K562 (cell line): ENCODE results near the gene BBS1. TPM values are rescaled to one million over a fixed set of nuclear protein-coding genes. Genes with fewer than 3 reads are reported as not detected.
A peak's percentile ranks its signal among the peaks of the same experiment; 100 is the strongest.

Experiments used
- ATAC-seq: fragments of 200-7000 bp; cut with Tn5 transposase; 3 replicates; pipeline ENCODE4 v1.9.1; 2020; ENCODE audit warnings: moderate library complexity
- BruUV-seq: library from RNA; stranded (reverse); fragments of 400-500 nt; replicated peaks from 2 replicates; lab custom pipeline; 2021; lab: Mats Ljungman, UMichigan
- CTCF ChIA-PET: fragments of 300-600 bp; formaldehyde crosslinking; extraction: SDS; loops from one replicate; lab custom pipeline; 2021; ENCODE audit warnings: low intra/inter-chr PET ratio; lab: Yijun Ruan, JAX
- POLR2A ChIA-PET: fragments of 300-600, 350-650 bp; sonication (Branson Sonifier 250); formaldehyde crosslinking; extraction: SDS; loops from one replicate; lab custom pipeline; 2021; ENCODE audit warnings: antibody characterized with exemption, inconsistent platforms; lab: Yijun Ruan, JAX
- DNase-seq, 4 experiments: peaks; one replicate each; pipeline versions ENCODE4 v3.0.0 to v3.0.0-alpha.2; 2011 to 2018; ENCODE audit warnings: low spot score in 3 of 4, mixed read lengths in 3 of 4; ENCODE audit errors: extremely low read depth in 1 of 4
- FAIRE-seq: peaks from 2 replicates; lab custom pipeline; 2011; peaks lifted over from hg19 to GRCh38; lab: Jason Lieb, UNC
- H2AFZ ChIP-seq: 2 replicates; pipeline ENCODE4 v1.6.0; 2011; ENCODE audit warnings: low read depth, low read length, control low read depth, inconsistent platforms
- H3K27ac ChIP-seq: fragments of 200-600 bp; 3 replicates; pipeline ENCODE4 v1.8.0; 2011; ENCODE audit warnings: low read depth, mild to moderate bottlenecking, control low read depth, inconsistent platforms, low read length, moderate library complexity, mixed read lengths; ENCODE audit errors: extremely low read depth
- H3K27me3 ChIP-seq, 2 experiments: fragments of 300-600 bp in 1 of 2; 2 replicates in 1 of 2; 3 replicates in 1 of 2; pipeline versions ENCODE4 v1.6.0 to v1.8.0; 2011; ENCODE audit warnings: inconsistent platforms in 2 of 2, low read length in 2 of 2, mild to moderate bottlenecking in 1 of 2, mixed read lengths in 1 of 2, moderate library complexity in 1 of 2; ENCODE audit not compliant: control insufficient read depth in 2 of 2, insufficient read depth in 2 of 2
- H3K36me3 ChIP-seq: fragments of 300-600 bp; 3 replicates; pipeline ENCODE4 v1.8.0; 2011; ENCODE audit warnings: mild to moderate bottlenecking, low read length, inconsistent platforms; ENCODE audit not compliant: control insufficient read depth, insufficient read depth
- H3K4me1 ChIP-seq, 2 experiments: fragments of 200-600 bp in 1 of 2; replicated peaks in 1 of 2; 2 replicates in 1 of 2; 3 replicates in 1 of 2; pipeline versions ENCODE4 v1.5.1 to v1.8.0; 2011; ENCODE audit warnings: inconsistent platforms in 2 of 2, low read length in 2 of 2, mild to moderate bottlenecking in 1 of 2, mixed read lengths in 1 of 2, moderate library complexity in 1 of 2; ENCODE audit not compliant: control insufficient read depth in 2 of 2, insufficient read depth in 2 of 2
- H3K4me2 ChIP-seq: 2 replicates; pipeline ENCODE4 v1.6.1; 2011; ENCODE audit warnings: low read length, control low read depth, inconsistent platforms, mixed read lengths; ENCODE audit not compliant: insufficient read depth
- H3K4me3 ChIP-seq: fragments of 200-600 bp; sonication (generic), shearing (Covaris generic); 2 replicates; pipeline ENCODE4 v1.5.1; 2016; ENCODE audit warnings: control low read depth, inconsistent platforms
- H3K79me2 ChIP-seq: fragments of 200-600 bp; 3 replicates; pipeline ENCODE4 v1.8.0; 2011; ENCODE audit warnings: low read length, inconsistent platforms; ENCODE audit not compliant: control insufficient read depth, insufficient read depth
- H3K9ac ChIP-seq, 2 experiments: 2 replicates each; pipeline versions ENCODE4 v1.6.0 to v1.6.1; 2011; ENCODE audit warnings: low read depth in 2 of 2, low read length in 2 of 2, control low read depth in 1 of 2, inconsistent platforms in 1 of 2, mild to moderate bottlenecking in 1 of 2, mixed read lengths in 1 of 2; ENCODE audit not compliant: insufficient read depth in 1 of 2
- H3K9me1 ChIP-seq: one replicate; pipeline ENCODE4 v1.6.0; 2011; ENCODE audit warnings: inconsistent platforms, mild to moderate bottlenecking, low read length, moderate library complexity; ENCODE audit not compliant: control insufficient read depth, insufficient read depth
- H3K9me3 ChIP-seq: replicated peaks from 2 replicates; pipeline ENCODE4 v1.5.1; 2011; ENCODE audit warnings: low read depth, low read length, inconsistent platforms; ENCODE audit not compliant: control insufficient read depth, insufficient read depth
- H4K20me1 ChIP-seq: replicated peaks from 2 replicates; pipeline ENCODE4 v1.6.1; 2011; ENCODE audit warnings: low read length, inconsistent platforms, mixed read lengths; ENCODE audit not compliant: control insufficient read depth, insufficient read depth
- E2F3 ChIP-seq: fragments of 250-450 bp; sonication (Bioruptor Pico); IDR thresholded peaks from 2 replicates; pipeline ENCODE4 v1.4.0; 2020; ENCODE audit warnings: mild to moderate bottlenecking
- E2F4 ChIP-seq: sonication (generic); formaldehyde crosslinking; IDR thresholded peaks from 2 replicates; pipeline ENCODE4 v1.8.0; 2022; ENCODE audit warnings: mild to moderate bottlenecking, low read depth, missing genetic modification reagents
- KAT2B ChIP-seq: IDR thresholded peaks from one replicate; pipeline ENCODE4 v1.6.1; 2012; ENCODE audit warnings: low read depth, mild to moderate bottlenecking, control low read depth, inconsistent platforms, low read length, moderate library complexity
- MYBL2 ChIP-seq, 2 experiments: fragments of 450-650 bp in 1 of 2; sonication (generic) in 1 of 2; formaldehyde crosslinking in 1 of 2; IDR thresholded peaks; 2 replicates each; pipeline versions ENCODE4 v1.6.1 to v1.8.1; 2017 to 2022; ENCODE audit warnings: borderline replicate concordance in 1 of 2, inconsistent platforms in 1 of 2, low read depth in 1 of 2, mild to moderate bottlenecking in 1 of 2, missing genetic modification reagents in 1 of 2, moderate library complexity in 1 of 2
- PPARD ChIP-seq: fragments of 250-450 bp; sonication (Bioruptor Pico); IDR thresholded peaks from 2 replicates; pipeline ENCODE4 v1.8.0; 2022; ENCODE audit warnings: inconsistent platforms, mild to moderate bottlenecking, moderate library complexity
- RBM25 ChIP-seq: fragments of 200-400 bp; formaldehyde crosslinking; IDR thresholded peaks from 2 replicates; pipeline ENCODE4 v1.6.1; 2018; ENCODE audit warnings: low read length, low read depth, moderate library complexity; ENCODE audit not compliant: severe bottlenecking
- RBM39 ChIP-seq: fragments of 200-400 bp; formaldehyde crosslinking; optimal IDR thresholded peaks from 2 replicates; pipeline ENCODE3; 2018; ENCODE audit warnings: low read depth, low read length
- SMARCE1 ChIP-seq: fragments of 450-650 bp; IDR thresholded peaks from 2 replicates; pipeline ENCODE4 v1.7.1; 2016; ENCODE audit warnings: mild to moderate bottlenecking
- SNRNP70 ChIP-seq: fragments of 200-400 bp; formaldehyde crosslinking; optimal IDR thresholded peaks from 2 replicates; pipeline ENCODE3; 2017; ENCODE audit warnings: low read depth, low read length
- WHSC1 ChIP-seq: IDR thresholded peaks from one replicate; pipeline ENCODE4 v1.6.1; 2012; ENCODE audit warnings: low read length, control low read depth, inconsistent platforms
- ZC3H11A ChIP-seq: IDR thresholded peaks from 2 replicates; pipeline ENCODE4 v1.6.1; 2012; ENCODE audit warnings: low read depth, low read length, improper control_type of control experiment
- ZNF124 ChIP-seq: sonication (generic); formaldehyde crosslinking; IDR thresholded peaks from 2 replicates; pipeline ENCODE4 v1.8.1; 2022; ENCODE audit warnings: missing genetic modification reagents
- ZNF79 ChIP-seq: fragments of 250-450 bp; sonication (Bioruptor Pico); IDR thresholded peaks from 2 replicates; pipeline ENCODE4 v1.4.0; 2020; ENCODE audit warnings: low read depth, mild to moderate bottlenecking, moderate library complexity
- ZNF830 ChIP-seq: fragments of 250-450 bp; sonication (Bioruptor Pico); IDR thresholded peaks from 2 replicates; pipeline ENCODE4 v1.5.0; 2021; ENCODE audit warnings: mild to moderate bottlenecking
- WGBS: fragments of 100-300 bp; shearing (Covaris generic); methylation state at CpG from one replicate; pipeline ENCODE4 v1.1.6; 2016; ENCODE audit warnings: low coverage, mixed read lengths; ENCODE audit not compliant: insufficient coverage; ENCODE audit errors: missing lambda C conversion rate; 5-methylcytosine and 5-hydroxymethylcytosine counted together
- in situ Hi-C: fragments of 300-500 bp; cut with MboI; formaldehyde crosslinking; loops from 4 replicates; pipeline ENCODE4 v1.15.0; 2018; ENCODE audit warnings: inconsistent platforms, mixed read lengths
- intact Hi-C: fragments of 100-400 bp; cut with micrococcal nuclease; formaldehyde crosslinking; loops from 2 replicates; pipeline ENCODE4 v1.14.2; 2022
- polyA plus RNA-seq, 8 experiments: library from polyadenylated mRNA; depleted of rRNA in 4 of 8; stranded (reverse) in 5 of 8; unstranded in 3 of 8; fragments of >200 nt; fragmentation: Nextera tagmentation in 2 of 8; fragmentation: Illumina TruSeq in 1 of 8; extraction: Ambion mirVana in 2 of 8; extraction: Trizol in 1 of 8; gene quantifications; 2 replicates each; pipeline versions ENCODE4 v1.2.1 to v1.2.3, GENCODE V29; 2011 to 2014; ENCODE audit warnings: inconsistent platforms in 1 of 8, missing spikeins in 1 of 8
- total RNA-seq, 7 experiments: library from RNA; depleted of rRNA in 6 of 7; stranded (reverse); fragments of >200 nt in 6 of 7; fragmentation: Illumina TruSeq in 2 of 7; extraction: Trizol in 2 of 7; gene quantifications; 2 replicates each; pipeline versions ENCODE4 v1.2.1 to v1.2.3, GENCODE V29; 2011 to 2021; ENCODE audit warnings: low replicate concordance in 1 of 7
- TF ChIP-seq, protein P1 (sequence below), 3 experiments: fragments of 200-800 bp in 1 of 3; sonication (Bioruptor generic) in 1 of 3; sonication (generic) in 1 of 3; formaldehyde crosslinking in 1 of 3; IDR thresholded peaks; 2 replicates each; pipeline versions ENCODE4 v1.6.1 to v1.8.0; 2016 to 2022; ENCODE audit warnings: mild to moderate bottlenecking in 2 of 3, missing compliant biosample characterization in 2 of 3, missing genetic modification characterization in 2 of 3, missing genetic modification reagents in 1 of 3
- TF ChIP-seq, protein P2 (sequence below), 2 experiments: fragments of 250-450 bp in 1 of 2; fragments of 450-650 bp in 1 of 2; sonication (Bioruptor Pico) in 1 of 2; IDR thresholded peaks; 2 replicates each; pipeline versions ENCODE4 v1.6.1 to v1.8.0; 2016 to 2021; ENCODE audit warnings: mild to moderate bottlenecking in 2 of 2, moderate library complexity in 2 of 2, missing compliant biosample characterization in 1 of 2, missing genetic modification characterization in 1 of 2

Gene BBS1
- total and polyA plus RNA-seq, 9 of the 15 experiments (the other 6 are each of a cell fraction or from before 2014, with no cell fraction given): 9.0 to 19.8 (median 12.1) TPM

DNA sequence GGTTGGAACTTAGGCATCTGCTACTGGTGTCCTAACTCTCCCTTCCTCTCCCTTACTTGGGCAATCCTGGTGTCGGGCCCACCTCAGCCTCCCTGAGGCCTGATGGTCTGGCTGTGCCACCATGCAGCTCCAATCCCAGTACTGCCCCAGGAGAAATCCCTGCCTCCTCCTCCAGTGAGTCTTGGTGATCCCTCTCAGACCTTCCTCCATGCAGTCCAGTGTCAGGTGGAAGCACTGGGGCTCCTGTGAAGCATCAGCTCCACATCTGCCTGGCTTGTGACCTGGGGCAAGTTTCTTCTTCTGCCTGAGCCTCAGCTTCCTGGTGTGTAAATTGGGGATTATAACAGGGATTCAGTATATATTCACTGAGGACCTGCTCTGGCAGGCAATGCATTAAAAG lies 45.5 kb upstream of the BBS1 start:
- Histone ChIP-seq H3K4me2 (no peak overlapping the region), H3K79me2 (no peaks in the 10 kb centered on the region), H3K9me1 (no peaks in the 10 kb centered on the region), H3K4me1 (peaks cover 0 to 19% of the 10 kb centered on the region in 2 experiments; a peak in 3 of 5 replicates), H3K27me3 (no peaks in the 10 kb centered on the region), H2AFZ (no peak overlapping the region), H4K20me1 (peaks cover 3% of the 10 kb centered on the region; the same call in 1 of the 2 replicates), H3K27ac (no peak overlapping the region), H3K4me3 (no peak overlapping the region), H3K9ac (peak overlapping the region in 1 of 2 experiments; percentile 80; a peak in 1 of 4 replicates), H3K9me3 (peaks cover 4% of the 10 kb centered on the region; the same call in 1 of the 2 replicates), H3K36me3 (no peaks in the 10 kb centered on the region)
- in situ Hi-C loops (no loop called here), intact Hi-C loops (no loop called here)
- DNase-seq (no peak), ATAC-seq (no peak), FAIRE-seq (no peak)
- 76% methylated on average over 1 of the region's 1 CpG for WGBS
- ChIA-PET POLR2A (interaction anchor here (0.7 to 2.6 kb wide), 2 partner anchors 15 to 27 kb away, joined by 3 to 18 read pairs; partner anchors contain the start of gene DPP3), CTCF (no interaction called here)
- BruUV-seq: no TSS peak
- TF ChIP-seq RBM39 (no peak), WHSC1 (no peak), ZNF830 (CRISPR knock-in tag) (no peak), SMARCE1 (no peak), MYBL2 (IDR thresholded peaks at IDR 0.05; ENCODE audit: low read depth) (no peak), MYBL2 (CRISPR knock-in tag; IDR thresholded peaks at IDR 0.05; ENCODE audit: borderline replicate concordance) (no peak), ZC3H11A (no peak), ZNF79 (CRISPR knock-in tag) (no peak), KAT2B (no peak), PPARD (CRISPR knock-in tag) (no peak), RBM25 (no peak), ZNF124 (CRISPR knock-in tag) (no peak), E2F3 (CRISPR knock-in tag) (no peak), SNRNP70 (no peak), E2F4 (CRISPR knock-in tag) (no peak)
- TF ChIP-seq, protein P1, sequence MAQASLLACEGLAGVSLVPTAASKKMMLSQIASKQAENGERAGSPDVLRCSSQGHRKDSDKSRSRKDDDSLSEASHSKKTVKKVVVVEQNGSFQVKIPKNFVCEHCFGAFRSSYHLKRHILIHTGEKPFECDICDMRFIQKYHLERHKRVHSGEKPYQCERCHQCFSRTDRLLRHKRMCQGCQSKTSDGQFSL (CRISPR knock-in tag; IDR thresholded peaks at IDR 0.05): no peak
- TF ChIP-seq, protein P1 (tag; IDR thresholded peaks at IDR 0.05): no peak
- TF ChIP-seq, protein P2, sequence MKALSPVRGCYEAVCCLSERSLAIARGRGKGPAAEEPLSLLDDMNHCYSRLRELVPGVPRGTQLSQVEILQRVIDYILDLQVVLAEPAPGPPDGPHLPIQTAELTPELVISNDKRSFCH (CRISPR knock-in tag; IDR thresholded peaks at IDR 0.05): no peak
- TF ChIP-seq, protein P2 (tag; IDR thresholded peaks at IDR 0.05): no peak
